ENCODE measurements around the gene C1orf105.

DNA sequence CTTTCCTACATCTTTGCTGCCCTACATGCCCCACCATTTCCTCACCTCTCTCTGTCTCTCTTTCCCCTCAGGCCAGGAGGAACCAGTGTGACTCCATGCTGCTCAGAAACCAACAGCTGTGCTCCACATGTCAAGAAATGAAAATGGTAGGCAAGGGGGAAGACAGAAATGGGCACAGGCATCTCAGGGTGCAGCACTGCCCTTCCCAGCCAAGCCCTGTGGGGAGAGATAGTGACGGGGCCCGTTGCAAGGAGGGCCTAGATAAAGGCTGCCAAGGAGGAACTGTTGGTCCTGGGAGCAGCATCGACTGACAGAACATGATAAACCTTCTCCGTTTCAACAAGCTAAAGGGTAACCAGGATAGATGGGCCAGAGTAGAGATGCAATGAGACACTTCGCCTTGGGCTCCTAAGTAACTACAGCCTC is 35.9 kb downstream of the C1orf105 start:
- TF ChIP-seq EZH2 (IDR thresholded peaks at IDR 0.05; ENCODE audit: borderline replicate concordance, low read depth, low read length, poor library complexity, severe bottlenecking): no peak
- TF ChIP-seq, protein P1, sequence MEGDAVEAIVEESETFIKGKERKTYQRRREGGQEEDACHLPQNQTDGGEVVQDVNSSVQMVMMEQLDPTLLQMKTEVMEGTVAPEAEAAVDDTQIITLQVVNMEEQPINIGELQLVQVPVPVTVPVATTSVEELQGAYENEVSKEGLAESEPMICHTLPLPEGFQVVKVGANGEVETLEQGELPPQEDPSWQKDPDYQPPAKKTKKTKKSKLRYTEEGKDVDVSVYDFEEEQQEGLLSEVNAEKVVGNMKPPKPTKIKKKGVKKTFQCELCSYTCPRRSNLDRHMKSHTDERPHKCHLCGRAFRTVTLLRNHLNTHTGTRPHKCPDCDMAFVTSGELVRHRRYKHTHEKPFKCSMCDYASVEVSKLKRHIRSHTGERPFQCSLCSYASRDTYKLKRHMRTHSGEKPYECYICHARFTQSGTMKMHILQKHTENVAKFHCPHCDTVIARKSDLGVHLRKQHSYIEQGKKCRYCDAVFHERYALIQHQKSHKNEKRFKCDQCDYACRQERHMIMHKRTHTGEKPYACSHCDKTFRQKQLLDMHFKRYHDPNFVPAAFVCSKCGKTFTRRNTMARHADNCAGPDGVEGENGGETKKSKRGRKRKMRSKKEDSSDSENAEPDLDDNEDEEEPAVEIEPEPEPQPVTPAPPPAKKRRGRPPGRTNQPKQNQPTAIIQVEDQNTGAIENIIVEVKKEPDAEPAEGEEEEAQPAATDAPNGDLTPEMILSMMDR (conservative IDR thresholded peaks at IDR 0.05; ENCODE audit: low read depth, low read length): no peak

All from A673 (cell line).